SK-N-MC (cell line): ENCODE results near the gene YLPM1.

ENCODE experiments used
- EZH2 ChIP-seq: fragments of 200-600 bp; sonication (generic); IDR thresholded peaks from one replicate; pipeline ENCODE4 v1.6.1; 2017; ENCODE audit warnings: antibody characterized with exemption
- FOXP2 ChIP-seq: optimal IDR thresholded peaks from 2 replicates; pipeline ENCODE3; 2011; ENCODE audit warnings: mild to moderate bottlenecking, moderate library complexity; ENCODE audit not compliant: insufficient read depth; ENCODE audit errors: extremely low read length, control extremely low read depth
- POLR2AphosphoS5 ChIP-seq: IDR thresholded peaks from 2 replicates; pipeline ENCODE4 v1.6.1; 2012; ENCODE audit warnings: mild to moderate bottlenecking, low read depth, low read length, borderline replicate concordance

DNA sequence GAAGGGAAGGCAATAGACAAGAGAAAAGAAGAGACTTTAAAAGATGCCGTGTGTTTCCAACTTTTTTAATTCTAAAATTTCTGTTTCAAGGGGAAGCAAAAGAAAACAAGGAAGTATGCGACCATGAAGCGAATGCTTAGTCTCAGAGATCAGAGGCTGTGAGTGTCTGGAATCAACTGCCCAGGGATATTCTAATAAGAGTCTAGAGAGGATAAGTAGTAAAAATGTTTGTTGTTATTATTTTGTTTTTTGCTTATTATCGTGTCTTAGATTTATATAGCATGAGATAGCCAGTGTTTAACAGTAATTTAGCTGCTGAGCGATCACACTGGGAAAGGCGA lies 49.8 kb upstream of the YLPM1 start:
- TF ChIP-seq EZH2 (no peak), POLR2AphosphoS5 (no peak), FOXP2 (no peak)
